Activated CD4-positive, CD25-positive, alpha-beta regulatory T cell treated with anti-CD3 and anti-CD28 coated beads, Interleukin-2, amount 50 U/mL, for 16 hours (primary cell): Measurements from ENCODE around the gene SLC27A1.
"Not testable (repeated sequence)": the region's sequence is repeated elsewhere in the genome, so short reads cannot be mapped to it uniquely, and the experiment has no call there.

Experiments
- DNase-seq: peaks from one replicate; pipeline ENCODE4 v3.0.0-alpha.2; 2020; ENCODE audit warnings: low read depth, low spot score

SLC27A1 gene

DNA sequence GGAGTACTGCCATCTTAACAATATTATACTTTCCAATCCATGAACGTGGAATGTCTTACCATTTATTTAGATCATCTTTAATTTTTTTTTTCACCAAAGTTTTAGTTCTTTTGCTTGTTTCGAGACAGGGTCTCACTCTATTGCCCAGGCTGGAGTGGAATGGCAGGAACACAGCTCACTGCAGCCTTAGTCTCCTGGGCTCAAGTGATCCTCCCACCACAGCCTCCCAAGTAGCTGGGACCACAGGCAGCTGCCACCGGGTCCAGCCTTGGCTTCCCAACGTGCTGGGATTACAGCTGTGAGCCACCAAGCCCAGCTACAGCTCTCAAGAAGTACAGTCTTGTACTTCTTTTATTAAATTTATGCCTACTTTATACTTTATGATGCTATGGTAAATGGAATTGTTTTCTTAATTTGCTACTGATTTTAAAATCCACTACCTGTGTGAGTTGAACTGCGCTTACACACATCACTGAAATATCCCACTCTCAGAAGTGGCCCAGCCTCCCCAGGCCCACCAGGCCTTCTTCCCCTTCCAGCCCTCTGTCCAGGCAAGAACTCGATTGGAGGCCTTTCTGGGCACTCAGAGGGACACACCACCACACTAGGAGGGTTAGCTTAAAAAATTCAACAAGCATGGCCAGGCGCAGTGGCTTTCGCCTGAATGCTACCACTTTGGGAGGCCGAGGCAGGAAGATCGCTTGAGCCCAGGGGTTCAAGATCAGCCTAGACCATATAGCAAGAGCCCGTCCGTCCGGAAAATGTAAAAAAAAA is 40.1 kb downstream of the SLC27A1 start:
- no peak for DNase-seq

GRCh38 chr19:17511724-17512573 is 41.6 kb downstream of the SLC27A1 start:
- peak; percentile 65 for DNase-seq

- no peak for DNase-seq
Measured at GRCh38 chr19:17512574-17512939, 42.2 kb downstream of the SLC27A1 start.

GRCh38 chr19:17515408-17516149 is 45.3 kb downstream of the SLC27A1 start:
- DNase-seq: no peak

GRCh38 chr19:17517898-17518297 is 47.6 kb downstream of the SLC27A1 start:
- DNase-seq: no peak

DNA sequence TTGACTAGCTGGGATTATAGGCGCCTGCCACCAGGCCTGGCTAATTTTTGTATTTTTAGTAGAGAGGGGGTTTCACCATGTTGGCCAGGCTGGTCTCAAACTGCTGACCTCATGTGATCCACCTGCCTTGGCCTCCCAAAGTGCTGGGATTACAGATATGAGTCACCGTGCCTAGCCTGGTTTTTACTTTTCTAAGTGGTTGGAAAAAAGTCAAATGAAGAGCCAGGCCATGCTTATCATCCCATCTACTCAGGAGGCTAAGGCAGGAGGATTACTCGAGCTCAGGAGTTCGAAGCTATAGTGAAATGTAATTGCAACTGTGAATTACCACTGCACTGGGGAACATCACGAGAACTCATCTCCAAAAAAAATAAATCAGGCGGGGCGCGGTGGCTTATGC is 48.3 kb downstream of the SLC27A1 start:
- not testable (repeated sequence) for DNase-seq

DNA sequence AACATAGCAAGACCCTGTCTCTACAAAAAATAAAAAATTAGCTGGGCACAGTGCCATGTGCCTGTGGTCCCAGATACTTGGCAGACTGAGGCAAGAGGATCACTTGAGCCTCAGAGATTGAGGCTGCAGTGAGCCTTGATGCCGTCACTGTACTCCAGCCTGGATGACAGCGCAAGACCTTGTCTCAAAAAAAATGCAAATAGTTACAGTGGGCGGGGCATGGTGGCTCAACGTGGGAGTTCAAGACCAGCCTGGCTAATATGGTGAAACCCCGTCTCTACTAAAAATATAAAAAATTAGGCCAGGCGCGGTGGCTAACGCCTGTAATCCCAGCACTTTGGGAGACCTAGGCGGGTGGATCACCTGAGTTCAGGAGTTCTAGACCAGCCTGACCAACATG is 49.6 kb downstream of the SLC27A1 start:
- no peak for DNase-seq

DNA sequence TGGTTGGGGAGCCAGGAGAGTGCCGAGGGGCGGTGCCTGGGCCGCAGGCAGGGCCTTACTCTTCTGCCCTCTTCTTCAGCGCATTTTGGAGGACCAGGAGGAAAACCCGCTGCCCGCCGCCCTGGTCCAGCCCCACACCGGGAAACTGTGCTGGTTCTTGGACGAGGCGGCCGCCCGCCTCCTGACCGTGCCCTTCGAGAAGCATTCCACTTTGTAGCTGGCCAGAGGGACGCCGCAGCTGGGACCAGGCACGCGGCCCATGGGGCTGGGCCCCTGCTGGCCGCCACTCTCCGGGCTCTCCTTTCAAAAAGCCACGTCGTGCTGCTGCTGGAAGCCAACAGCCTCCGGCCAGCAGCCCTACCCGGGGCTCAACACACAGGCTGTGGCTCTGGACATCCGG is 50.5 kb downstream of the SLC27A1 start:
- no peak for DNase-seq

DNA sequence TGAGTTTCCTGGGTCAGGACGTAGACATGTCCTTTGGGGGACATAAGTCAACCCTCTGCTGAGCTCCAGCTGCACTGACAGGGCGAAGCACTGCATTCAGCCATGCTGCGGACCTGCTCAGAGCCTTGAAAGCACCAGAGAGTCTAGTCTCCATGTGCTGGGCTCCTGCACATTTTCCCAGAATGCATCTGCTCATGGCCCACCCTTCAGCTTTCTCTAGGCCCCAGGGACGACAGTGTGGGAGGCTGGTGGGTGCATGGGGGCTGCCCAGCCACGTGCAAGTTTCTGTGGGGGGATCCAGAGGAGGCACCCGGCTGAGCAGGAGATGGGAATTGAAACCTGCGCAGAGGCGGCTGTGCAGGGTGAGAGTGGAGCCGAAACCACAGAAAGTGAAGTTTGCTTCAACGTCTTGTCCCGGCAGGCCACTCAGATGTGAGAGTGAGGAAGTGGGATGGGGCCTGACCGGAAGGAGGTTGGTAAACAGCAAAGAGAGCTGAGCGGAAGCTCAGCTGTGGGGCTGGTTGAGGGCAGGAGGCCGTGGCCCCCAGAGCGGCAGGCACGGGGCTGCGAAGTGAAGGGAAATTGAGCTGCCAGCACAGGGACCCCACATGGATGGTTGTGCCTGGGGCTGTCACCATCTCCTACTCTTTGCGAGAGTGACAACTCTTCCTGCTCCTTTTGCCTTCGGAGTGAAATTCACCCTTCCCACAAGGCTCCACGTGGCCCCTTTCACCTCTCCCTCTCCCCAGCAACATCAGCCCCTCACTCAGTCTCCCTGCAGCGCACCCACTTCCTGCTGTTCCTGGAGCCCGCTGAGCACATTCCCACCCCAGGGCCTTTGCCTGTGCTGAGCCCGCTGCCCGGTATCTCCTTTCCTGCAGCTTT is 52.9 kb downstream of the SLC27A1 start:
- no peak for DNase-seq

DNA sequence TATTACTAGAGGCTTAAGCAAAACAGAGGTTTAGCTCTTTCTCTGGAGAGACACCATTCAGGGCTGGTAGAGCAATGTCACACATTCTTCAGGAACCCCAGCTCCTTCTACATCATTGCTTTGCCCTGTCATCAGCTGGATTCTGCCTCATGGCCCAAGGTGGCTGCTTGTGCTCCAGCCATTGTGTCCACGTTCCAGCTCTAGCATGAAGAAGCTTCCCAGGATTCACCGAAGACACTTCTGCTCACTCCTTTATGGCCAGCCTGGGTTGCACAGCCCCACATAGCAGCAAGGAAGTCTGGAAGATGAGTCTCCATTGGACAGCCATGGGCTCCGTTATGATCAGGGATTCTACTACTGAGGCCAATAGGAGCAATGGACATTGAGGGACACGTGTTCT is 54.3 kb downstream of the SLC27A1 start:
- no peak for DNase-seq

GRCh38 chr19:17525141-17525540 is 54.8 kb downstream of the SLC27A1 start:
- DNase-seq: no peak

DNA sequence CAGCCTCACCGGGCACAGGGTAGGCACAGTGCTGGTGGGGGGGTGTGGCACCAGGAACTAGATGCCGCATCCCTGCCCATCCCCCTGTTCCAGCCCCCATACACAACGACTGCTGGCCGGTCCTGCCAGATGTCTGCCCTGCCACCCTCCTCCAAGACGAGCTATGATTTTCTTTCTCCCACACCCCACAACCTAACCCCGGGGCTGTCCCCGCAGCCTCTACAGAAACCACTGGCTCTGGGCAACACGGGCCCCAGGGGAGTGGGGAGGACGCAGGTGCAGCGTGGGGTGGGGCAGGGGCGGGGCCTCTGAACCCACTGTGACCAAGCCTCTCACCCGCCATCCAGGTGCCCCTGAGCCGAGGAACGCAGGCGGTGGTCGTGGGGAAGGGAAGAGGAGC is 56.6 kb downstream of the SLC27A1 start:
- DNase-seq: no peak

GRCh38 chr19:17527326-17527725 is 57.0 kb downstream of the SLC27A1 start:
- DNase-seq: no peak

DNA sequence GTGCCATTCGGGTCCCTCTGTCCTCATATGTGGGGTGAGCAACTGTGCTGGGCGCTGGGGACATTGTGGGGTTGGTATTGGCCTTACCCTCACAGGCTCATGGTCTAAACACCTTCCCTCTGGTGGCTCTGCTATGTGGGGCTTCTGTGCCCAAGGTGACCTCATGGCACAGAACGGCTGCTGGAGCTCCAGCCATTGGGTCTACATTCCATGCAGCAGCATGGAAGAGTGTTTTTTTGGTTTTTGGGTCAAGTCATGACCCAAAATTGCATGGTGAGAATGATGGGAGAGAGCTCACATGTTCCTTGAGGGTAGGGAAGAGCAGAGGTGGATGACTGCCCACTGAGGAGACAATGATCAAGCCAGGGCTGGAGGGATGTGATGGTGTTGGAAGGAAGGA is 58.3 kb downstream of the SLC27A1 start:
- DNase-seq: no peak

GRCh38 chr19:17529239-17530158 is 59.2 kb downstream of the SLC27A1 start:
- DNase-seq: no peak

DNA sequence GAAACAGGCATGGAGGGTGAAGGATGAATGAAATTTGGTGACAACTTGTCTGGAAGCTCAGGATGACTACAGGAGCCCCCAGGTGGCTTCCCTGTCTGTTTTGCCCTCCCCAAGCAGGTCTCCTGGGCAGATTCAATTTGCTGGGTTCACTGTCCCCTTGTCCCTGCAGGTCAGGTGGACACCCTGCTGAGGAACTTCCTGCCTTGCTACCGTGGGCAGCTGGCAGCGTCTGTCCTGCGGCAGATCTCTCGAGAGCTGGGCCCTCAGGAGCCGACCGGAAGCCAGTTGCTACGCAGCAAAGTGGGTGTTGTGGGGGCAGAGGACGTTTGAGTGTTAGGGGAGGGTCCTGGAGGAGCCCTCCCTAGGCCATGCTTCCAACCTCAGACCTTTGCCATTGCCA is 60.3 kb downstream of the SLC27A1 start:
- no peak for DNase-seq

DNA sequence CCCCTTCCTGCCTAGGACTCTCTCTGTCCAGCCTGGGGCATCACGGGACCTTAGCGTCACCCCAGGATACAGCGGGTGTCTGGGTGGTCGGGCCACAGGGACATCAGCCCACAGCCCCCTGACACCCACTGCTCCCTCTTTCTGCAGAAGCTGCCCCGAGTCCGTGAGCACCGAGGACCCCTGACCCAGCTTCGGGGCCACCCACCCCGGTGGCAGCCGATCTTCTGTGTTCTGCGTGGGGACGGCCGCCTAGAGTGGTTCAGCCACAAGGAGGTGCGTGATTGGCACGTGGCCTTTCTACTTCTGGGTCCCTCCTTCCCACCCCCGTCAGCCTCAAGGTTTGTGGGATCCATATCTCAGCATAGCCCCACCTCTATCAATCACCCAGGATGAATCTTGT is 61.8 kb downstream of the SLC27A1 start:
- no peak for DNase-seq

- no peak for DNase-seq
Measured at GRCh38 chr19:17532557-17532956, 62.2 kb downstream of the SLC27A1 start.

- no peak for DNase-seq
Measured at GRCh38 chr19:17534767-17535166, 64.4 kb downstream of the SLC27A1 start.

DNA sequence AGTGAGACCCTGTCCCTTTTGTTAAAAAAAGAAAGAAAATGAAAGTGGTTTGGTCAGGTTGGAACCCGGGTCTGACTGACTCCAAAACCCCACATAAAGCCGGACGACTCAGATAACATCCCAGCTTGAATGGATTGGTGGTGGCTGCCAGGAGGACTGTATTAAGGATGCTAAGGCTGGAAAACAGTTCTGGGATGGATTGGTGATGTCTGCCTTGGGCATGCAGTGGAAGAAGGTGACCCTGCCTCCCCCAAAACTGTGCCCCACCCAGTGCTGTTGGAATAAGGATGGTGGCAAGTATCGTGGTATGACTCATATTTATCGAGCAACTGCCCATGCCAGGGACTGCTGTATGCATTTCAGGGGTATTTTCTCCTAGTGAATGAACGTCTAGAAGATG is 66.6 kb downstream of the SLC27A1 start:
- DNase-seq: no peak
